Stimulated activated CD4-positive, alpha-beta T cell treated with anti-CD3 and anti-CD28 coated beads, TNF-alpha, amount 100 ng/mL, for 4 hours (primary cell): ENCODE data around the gene CD79B.
A peak's percentile ranks its signal among the peaks of the same experiment; 100 is the strongest.

ENCODE experiments used
- DNase-seq, 3 experiments: peaks; one replicate each; pipeline ENCODE4 v3.0.0-alpha.2; 2020; ENCODE audit warnings: low read depth in 3 of 3

Gene CD79B

GRCh38 chr17:63954402-63955063 lies 22.4 kb upstream of the CD79B start:
- no peak for DNase-seq

DNA sequence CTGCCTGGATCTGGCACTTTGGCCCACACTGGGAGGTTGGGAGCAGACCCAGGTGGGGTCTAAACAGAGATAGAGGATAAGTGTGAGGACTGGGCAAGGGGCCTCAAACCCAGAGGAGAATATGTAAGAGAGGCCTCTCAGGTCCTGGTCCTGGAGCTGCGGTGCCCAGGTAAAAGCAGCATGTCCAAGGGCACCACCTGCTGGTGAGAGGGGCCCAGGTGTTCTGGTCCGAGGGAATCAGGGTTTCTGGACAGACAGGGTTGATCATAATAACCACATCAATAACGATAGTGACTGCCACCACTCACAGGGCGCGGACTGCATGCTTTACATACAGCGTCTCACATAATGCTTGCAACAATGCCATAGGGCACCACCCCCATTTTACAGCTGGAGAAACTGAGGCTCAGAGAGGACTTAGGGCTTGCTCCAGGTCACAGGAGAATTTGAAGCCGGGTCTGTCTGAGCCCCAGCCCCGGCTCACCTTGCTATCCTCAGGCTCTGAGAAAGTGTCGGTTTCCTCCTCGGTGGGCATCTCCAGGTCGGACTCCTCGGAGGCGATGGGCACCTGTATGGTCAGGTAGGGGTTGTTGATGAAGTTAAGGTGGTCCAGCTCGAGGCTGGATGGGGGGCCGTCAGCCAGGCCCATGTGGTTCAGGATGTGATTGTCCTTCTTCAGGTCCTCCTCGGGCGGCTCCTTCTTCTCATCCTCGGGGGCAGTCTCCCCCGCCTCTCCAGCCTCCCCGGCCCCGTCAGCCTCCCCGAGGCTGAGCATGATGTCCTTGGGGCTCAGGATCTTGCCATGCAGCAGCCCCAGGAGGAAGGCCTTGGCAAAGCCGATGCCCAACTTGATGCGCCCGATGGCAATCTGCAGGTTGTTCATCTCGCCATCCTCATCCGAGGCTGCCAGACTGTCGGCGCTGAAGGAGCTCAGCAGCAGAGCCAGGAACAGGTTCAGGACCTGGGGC lies 19.1 kb upstream of the CD79B start:
- no peak for DNase-seq

- DNase-seq: no peak
Measured at GRCh38 chr17:63949576-63950250, 17.6 kb upstream of the CD79B start.

DNA sequence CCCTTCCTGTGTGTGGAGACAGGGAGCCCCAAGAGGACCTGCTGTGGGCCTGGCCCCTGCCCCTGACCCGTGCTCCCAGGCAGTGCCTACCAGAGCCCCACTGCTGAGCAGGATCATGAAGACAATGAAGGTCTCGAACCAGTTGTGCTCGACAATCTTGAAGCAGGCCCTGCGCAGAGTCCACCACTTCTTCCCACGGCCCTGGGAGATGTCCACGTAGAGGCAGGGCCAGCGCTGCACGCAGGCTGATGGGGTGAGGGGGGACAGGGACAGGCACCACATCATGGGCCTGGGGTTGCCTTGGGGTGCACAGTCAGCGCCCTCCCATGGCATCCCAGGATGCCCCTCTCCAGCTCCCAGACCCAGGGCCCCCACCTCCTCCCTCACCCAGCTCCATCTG lies 16.4 kb upstream of the CD79B start:
- DNase-seq: no peak

DNA sequence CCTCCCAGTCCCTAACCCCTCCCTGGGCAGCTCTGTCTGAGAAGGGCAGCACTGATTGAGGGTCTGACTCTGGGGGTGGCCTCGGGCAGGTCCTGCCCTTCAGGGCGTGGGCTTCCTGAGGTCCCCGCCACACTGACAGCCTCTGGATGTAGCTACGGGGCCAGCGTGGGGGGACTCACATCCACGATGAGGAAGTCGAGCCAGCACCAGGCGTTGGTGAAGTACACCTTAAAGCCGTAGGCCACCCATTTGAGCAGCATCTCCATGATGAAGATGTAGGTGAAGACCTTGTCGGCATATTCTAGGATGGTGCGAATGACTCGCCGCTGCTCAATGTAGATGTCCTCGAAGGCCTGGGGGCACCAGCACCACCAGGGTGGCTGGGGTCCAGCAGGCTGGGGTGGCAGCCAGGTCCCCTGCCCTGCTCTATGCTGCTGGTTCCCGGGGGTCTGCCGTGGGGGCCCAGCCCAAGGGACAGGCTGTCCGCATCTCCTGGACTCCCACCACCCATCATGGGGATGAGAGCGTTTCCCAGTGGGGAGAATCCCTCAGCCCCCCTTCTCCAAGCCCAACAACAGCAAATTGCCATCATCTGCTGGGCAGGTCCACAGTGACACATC lies 15.7 kb upstream of the CD79B start:
- DNase-seq: no peak

DNA sequence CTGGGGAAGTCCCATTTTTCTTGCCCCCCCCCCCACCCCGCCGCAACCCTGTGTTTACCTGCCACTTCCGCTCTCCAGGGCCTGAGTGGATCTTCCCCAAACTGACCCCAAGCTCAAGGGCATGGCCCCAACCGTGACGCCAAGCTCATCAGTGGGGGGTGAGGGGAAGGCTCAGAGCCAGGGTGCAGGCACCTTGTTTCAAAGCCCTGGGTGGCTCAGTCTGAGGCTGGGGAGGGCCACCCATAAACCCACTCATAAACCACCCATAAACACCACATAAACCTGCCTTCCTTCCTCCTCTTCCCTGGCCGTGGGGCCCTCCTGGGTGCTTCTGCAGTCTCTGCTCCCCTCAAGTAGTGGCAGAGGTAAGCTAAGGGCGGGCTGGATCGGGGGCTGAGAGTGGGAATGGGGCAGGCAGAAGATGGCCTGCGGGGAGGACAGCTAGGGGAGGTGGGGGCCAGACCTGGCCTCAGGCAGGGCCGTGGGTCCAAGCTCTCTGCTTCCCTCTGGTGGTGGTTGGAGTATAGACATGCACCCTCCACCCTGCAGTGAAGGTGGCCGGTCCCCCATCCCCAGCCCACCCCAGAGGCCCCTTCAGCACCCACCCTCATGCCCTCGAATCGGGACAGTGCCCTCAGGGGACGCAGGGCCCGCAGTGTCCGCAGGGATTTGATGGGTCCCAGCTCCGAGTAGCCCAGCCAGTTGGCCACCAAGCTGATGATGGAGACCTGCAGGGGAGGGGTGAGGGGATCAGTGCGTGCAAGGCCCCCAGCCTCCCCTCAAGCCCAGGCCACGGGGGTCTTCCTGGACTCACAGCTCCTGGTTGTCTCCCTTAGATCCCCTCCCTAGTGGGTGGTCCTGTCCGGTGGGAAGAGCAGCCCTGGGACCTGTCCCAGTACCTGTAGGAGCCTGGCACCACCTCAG lies 14.6 kb upstream of the CD79B start:
- peak in 2 of 3 experiments; percentile 29 to 30 for DNase-seq

- DNase-seq: no peak
Measured at GRCh38 chr17:63945784-63946439, 13.8 kb upstream of the CD79B start.

- no peak for DNase-seq
Measured at GRCh38 chr17:63944736-63945499, 12.8 kb upstream of the CD79B start.

DNA sequence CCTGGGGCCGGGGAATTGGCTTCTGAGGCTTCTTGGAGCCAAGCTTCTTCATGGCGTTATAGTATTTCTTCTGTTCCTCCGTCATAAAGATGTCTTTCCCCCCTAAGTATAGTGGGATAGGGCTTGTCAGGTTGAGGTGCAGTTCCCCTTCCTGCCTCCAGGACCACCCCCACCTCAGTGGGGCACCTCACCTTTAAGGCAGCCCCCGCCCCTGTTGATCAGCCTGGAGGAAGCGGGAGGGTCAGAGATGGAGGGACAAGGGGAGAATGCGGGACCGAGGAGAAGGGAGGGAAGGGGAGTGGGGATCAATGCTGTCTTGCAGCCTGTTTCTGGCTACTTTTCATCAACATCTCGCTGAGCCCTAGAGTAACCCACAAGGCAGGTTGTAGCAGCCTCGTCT lies 11.6 kb upstream of the CD79B start:
- DNase-seq: no peak

DNA sequence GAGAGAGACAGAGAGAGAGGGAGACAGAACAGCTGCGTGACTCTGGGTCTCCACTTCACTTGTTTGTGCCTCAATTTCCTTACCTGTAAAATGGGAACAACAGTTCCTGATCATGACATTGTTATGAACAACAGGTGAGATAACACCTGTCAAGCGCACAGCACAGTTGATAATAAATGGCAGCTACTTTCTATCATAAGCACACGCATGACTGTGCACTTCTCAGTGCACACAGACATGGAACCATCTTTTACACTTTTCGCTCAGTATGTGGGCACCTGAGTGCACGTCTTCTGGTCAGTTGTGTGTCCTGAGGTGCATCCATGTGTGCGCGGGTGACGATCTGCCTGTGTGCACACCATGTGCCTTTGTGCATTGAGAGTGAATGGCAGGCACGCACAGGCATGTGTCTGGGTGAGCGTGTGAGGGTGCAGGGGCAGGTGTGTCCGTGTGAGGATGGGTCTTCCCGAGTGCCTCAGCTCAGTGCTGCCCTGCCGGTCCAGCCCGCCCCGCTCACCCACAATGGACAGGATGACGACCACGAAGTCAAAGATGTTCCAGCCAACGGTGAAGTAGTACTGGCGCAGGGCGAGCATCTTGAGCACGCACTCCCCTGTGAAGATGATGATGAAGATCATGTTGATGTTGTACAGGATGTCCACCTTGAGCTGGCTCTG lies 10.3 kb upstream of the CD79B start:
- no peak for DNase-seq

GRCh38 chr17:63941751-63942150 lies 9.6 kb upstream of the CD79B start:
- no peak for DNase-seq

GRCh38 chr17:63941162-63941561 lies 9.0 kb upstream of the CD79B start:
- no peak for DNase-seq

DNA sequence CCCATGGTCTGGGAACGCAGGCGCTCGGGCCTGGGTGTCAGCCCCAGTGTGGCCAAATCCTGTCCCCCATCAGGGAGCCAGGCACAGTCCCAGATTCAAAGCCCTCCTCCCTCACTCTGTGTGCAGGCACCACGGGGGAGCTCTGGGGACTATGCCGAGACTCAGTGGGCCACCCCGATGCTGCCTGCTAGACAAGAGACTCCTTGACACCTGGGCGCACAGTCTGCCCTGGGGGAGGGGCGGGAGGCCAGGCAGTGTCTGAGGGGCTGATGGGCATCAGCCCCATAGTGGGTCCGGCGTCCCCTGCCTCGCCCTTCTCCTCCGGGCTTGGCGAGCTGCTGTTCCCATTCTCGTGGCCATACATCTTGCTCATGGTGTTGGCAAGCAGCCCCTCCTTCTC lies 8.5 kb upstream of the CD79B start:
- DNase-seq: no peak

GRCh38 chr17:63939884-63940283 lies 7.8 kb upstream of the CD79B start:
- DNase-seq: no peak

DNA sequence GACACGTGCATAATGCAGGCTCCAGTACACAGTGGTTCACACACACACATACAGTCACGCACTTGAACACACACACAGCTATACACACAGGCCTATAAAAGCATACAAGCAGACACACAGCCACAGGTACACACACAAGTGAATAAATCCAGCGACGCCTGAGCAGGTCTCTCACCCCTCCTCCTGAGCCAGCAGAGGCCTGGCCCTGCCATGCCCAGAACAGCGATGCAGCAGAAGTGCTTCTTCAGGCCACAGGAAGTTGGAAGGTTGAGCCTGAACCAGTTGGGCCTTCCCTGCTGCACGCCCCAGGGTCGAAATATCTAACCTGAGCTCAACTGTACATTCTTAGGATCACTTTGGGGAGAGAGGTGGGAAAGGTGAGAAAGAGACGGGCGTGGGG lies 7.3 kb upstream of the CD79B start:
- no peak for DNase-seq

- no peak for DNase-seq
Measured at GRCh38 chr17:63937920-63938319, 5.8 kb upstream of the CD79B start.

DNA sequence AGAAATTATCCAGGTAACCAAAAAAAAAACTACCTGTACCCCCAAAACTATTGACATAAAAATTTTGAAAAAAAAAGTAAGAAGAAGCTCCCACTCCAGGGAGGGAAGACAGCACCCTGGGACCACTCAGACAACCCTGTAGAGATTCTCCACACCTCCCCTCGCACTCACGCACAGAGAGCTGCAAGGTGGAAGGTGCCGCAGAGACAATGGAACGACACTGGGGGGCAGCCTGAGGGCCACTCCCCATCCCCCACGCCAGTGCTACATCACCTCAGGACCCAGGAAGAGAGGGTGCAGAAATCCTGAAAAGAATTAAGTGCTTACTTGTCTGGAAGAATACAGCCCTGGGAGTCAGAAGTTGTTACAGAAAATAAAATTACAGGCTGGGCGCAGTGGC lies 5.2 kb upstream of the CD79B start:
- DNase-seq: no peak

DNA sequence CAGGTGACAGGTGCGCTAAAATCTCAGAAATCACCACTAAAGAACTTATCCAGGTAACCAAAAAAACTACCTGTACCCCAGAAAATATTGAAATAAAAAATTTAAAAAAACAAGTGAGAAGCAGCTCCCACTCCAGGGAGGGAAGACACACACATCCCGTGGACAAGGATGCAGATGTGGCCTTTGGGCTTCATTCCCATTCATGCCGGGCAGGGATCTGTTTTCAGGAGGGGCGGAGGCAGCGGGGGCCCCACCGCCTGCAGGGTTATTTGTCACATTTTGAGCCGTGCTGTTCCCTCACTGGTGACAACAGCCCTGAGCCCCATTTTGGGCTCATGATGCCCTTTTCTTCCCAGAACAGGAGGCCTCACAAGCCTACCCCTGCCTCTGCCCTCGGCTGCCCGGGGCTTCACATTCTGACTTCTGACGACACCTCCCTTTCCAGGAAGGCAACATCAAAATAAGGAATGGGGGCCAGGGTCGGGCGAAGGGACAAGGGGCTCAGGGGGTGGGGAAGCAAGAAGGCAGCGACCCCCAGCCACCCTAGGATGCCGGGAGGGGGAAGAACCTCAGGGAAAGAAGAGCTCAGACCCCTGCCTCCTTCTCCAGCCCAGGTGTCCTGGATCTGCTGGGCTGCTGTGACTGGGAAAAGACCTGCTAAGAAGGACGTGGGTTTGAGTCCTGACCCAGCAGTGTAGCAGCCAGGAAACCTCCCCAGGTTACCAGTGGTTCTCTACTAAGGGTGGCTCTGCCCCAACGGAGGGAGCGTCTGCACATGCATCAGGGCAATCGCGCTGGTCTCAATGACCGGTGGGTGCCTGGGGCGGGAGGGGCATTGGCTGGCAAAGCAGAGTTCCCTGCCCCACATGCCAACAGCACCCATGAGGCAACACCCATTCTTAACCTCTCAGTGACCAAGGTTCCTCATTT lies 2.3 kb upstream of the CD79B start:
- DNase-seq: no peak
